Activated CD4-positive, alpha-beta T cell treated with anti-CD3 and anti-CD28 coated beads, Interleukin-2, amount 50 U/mL, for 16 hours (primary cell): ENCODE measurements around the gene CCNJL.

ENCODE experiments used
- DNase-seq: peaks from one replicate; pipeline ENCODE4 v3.0.0-alpha.2; 2020

Gene CCNJL

GRCh38 chr5:160289721-160290120, 22.6 kb downstream of the CCNJL start:
- DNase-seq = no peak

- DNase-seq = no peak
Measured at GRCh38 chr5:160289356-160289651, 23.1 kb downstream of the CCNJL start.

GRCh38 chr5:160287378-160288051, 24.8 kb downstream of the CCNJL start:
- DNase-seq = no peak

GRCh38 chr5:160286947-160287346, 25.4 kb downstream of the CCNJL start:
- no peak for DNase-seq

- DNase-seq = no peak
Measured at GRCh38 chr5:160285316-160285715, 27.0 kb downstream of the CCNJL start.

DNA sequence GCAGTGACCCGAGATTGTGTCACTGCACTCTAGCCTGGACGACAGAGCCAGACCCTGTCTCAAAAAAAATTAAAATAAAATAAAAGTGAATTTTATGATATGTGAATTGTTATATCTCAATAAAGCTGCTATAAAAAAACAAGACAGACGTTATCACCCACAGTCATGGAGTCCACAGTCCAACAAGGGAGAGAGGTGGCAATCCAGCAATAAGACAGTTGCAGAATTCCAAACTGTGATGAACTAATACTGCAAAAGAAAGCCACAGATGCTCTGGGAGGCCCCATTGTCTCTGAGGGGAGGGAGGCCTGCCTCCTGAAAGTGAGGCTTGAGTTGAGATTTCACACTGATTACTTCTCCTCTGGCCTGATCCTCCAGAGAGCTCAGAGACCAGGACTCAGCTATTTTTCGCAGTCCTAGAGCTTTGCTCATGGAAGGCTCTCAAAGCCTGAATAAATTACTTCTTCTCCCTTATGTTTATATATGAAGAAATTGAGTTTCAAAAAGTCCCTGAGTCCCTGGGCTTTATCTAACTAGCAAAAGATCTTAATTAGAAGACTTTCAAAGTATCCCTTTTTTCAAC, 28.0 kb downstream of the CCNJL start:
- no peak for DNase-seq

DNA sequence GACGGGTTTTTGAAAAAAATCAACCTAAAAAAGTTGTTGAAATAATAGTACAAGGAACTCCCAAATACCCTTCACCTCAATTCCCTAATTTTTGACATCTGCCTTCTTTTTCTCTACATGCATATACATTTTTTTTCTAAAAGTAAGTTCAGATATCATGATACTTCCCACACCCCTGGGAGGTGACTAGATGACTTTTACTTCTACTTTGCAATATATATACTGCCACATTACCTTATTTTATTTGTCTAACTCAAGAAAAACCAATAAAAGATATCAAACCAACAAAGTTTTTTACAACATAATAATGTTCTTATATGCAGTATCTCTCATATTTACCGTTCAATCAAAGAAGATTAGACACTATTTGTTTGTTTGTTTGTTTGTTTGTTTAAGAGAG, 31.1 kb downstream of the CCNJL start:
- no peak for DNase-seq

GRCh38 chr5:160280384-160281095, 31.8 kb downstream of the CCNJL start:
- DNase-seq = no peak

GRCh38 chr5:160278343-160278742, 34.0 kb downstream of the CCNJL start:
- DNase-seq = no peak

DNA sequence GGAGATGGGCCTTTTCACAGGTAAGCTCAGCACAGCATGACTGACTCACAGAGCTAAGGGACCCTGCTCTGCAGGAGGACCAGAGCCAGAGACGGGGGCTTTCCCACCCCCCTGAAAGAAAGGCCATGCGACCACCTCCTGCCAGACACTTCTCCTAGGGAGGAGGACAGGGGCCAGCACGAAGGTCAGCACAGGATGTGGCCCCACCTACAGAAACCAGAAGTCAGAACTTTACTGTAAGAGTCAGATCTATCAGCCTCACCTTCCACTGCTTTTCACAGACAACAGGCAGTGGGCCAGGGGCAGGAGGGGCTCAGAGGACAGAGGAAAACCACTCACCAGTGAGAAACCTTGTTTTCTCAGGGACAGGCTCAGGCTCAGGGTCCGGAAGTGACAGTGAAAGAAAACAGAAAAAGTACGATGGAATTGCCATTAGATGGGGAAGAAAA, 37.9 kb downstream of the CCNJL start:
- no peak for DNase-seq

- DNase-seq = no peak
Measured at GRCh38 chr5:160272889-160273288, 39.5 kb downstream of the CCNJL start.

- DNase-seq = no peak
Measured at GRCh38 chr5:160272264-160272663, 40.1 kb downstream of the CCNJL start.

DNA sequence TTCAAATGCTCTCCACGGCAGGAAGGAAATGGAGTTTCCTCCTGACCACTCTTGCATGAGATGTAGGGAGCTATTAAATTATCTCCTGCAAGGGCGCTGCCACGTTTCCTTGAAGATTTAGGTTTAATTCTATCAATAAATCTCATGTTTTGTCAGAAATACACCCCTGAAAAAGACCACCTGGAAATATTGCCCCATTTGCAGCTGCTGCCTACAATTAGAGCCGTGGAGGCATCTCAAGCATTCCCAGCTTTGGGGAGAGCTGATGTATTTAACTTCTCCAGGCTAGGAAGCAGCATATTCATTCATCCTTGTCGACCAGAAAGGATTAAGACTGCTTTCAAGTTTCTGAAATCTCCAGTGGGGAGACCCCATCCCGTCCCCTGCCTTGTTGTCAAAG, 40.5 kb downstream of the CCNJL start:
- no peak for DNase-seq

DNA sequence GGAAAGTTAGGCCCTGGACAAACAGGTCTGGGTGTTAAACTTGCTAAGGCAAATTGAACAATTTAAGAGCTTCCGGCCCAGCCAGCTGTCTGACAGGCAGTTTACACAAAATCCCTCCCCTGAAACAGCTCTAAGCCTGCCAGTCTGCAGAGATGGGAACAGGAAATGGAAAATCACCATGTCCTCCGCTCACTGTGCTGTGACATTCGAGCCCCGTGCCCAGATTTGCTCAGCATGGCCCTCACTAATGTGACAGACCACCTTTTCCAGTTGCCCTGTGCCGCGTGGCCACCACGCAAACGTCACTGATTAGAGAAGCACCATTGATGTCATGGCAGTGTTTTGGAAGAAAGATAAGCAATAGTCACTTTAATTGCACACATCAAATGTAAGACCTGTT, 41.0 kb downstream of the CCNJL start:
- DNase-seq = no peak

GRCh38 chr5:160270704-160271103, 41.7 kb downstream of the CCNJL start:
- no peak for DNase-seq

- no peak for DNase-seq
Measured at GRCh38 chr5:160269017-160269416, 43.3 kb downstream of the CCNJL start.

GRCh38 chr5:160268121-160268520, 44.2 kb downstream of the CCNJL start:
- DNase-seq = no peak

GRCh38 chr5:160266752-160267345, 45.5 kb downstream of the CCNJL start:
- no peak for DNase-seq

GRCh38 chr5:160266044-160266443, 46.3 kb downstream of the CCNJL start:
- DNase-seq = no peak

DNA sequence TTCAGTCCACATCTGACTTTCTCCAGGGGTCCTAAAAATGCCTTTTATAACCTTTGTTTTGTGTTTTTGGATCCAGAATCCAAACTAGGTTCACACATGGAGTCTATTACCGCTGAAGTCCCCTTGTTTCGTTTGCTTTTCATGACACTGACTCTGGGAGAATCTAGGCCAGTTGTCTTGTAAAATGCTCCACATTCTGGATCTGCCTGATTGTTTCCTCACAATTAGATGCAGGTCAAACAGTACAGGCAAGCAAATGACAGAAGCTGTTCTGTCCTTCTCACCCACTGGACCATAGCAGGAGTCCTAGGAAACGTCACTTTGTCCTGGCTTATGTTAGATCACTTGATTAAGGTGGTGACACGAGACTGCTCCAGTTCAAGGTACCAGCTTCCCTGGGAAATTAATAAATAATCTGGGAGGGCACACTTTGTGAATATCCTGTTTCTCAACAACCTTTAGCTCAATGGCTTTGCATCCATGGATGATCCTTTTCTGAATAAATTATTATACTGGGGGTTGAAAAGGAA, 49.0 kb downstream of the CCNJL start:
- no peak for DNase-seq

DNA sequence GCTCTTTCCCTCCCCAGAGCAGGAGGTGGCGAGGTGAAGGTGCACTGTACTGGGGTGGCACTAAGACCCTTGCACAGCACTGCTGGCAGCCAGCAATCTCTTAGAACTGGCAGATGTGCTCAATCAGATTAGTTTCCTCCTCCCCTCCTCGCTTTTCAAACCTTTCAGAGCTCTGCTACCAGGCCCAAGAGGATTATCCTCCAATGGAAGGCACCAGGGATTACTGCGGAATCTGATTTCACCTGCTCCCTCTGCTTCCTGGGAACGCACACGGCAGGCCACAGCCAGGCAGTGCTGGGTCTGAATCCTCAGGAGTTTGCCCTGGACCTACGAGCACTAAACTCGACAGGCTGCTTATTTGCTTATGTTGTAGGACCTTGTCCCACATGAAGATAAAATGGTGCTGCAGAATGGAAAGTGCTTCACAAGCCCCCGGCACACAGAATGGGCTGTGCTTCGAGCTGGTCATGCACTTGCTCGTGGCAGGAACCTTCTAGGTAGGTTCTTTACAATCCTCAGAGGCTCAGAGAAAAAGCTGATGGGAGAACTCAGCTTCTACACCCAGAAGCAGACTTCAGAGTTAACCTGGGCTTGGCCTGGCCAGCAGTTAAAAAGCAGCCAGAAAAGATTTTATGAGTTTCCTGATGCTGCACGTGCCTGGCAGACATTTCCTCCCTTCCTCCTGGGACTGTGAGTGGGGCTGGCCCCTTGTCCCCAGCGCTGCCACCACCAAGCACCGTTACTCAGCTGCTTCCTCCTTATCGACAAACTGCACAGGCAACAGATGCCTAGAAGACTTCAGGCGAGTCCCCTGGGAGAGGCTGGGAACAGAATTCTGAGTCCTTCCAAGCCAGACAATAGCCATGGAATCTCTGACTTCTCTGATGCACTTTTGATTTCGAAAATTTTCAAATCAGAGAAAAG, 50.0 kb downstream of the CCNJL start:
- no peak for DNase-seq
